Middle frontal gyrus (tissue), 1 donor: Measurements from ENCODE around the gene STARD6.
"Not testable (repeated sequence)": the region's sequence is repeated elsewhere in the genome, so short reads cannot be mapped to it uniquely, and the experiment has no call there.

Source experiments
- DNase-seq: peaks from one replicate; pipeline ENCODE4 v3.0.0-alpha.2; 2015; ENCODE audit warnings: low spot score; ENCODE audit errors: extremely low spot score

The STARD6 gene, protein sequence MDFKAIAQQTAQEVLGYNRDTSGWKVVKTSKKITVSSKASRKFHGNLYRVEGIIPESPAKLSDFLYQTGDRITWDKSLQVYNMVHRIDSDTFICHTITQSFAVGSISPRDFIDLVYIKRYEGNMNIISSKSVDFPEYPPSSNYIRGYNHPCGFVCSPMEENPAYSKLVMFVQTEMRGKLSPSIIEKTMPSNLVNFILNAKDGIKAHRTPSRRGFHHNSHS

DNA sequence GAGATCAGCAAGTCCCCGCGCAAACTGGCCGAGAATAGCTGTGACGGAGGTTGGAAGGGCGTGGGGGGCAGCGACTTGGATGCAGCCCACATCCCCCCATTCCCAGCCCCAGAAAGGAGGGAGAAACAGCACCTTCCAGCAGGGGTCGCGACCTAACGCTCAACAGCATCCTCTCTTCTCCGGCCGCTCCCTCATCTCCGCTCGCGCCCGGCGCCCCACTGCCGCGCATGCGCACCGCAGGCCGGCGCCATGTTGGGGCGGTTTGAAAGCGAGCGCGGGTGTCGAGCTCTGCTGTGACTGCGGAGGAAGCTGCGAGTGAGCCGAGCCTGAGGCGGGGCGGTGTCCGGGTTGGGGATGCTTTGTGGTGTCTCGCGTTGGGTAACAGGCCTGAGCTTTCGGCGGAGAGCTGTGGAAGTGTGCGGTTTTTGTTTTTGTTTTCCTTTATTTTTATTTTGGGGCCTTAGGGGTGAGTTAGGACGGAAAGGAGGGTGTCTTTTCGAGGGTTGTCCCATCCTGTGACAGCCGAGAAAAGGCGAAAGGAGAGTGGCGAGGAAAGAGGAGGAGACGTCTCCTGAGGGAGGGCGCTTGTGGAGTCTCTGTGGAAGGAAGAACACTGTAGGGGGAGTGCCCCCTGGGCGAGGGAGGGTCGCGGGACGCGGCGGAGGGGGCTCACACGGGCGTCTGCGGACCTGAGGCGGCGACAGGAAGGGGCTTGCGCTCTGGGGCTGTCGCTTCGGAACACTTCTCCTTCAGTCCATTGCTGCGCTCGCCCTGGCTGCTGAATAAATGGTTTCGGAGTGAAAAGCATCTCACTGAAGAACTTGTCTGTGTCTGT is at the start of gene STARD6, which contains the start of gene C18orf54:
STARD6 (minus strand) TSS at position 199 of the 835 bp plus-strand sequence. CDS start 3,285 bp downstream, outside the sequence.
C18orf54 (plus strand) TSS at position 247 of the 835 bp plus-strand sequence. CDS start 2,667 bp downstream, outside the sequence.
- peak; percentile 80 for DNase-seq

DNA sequence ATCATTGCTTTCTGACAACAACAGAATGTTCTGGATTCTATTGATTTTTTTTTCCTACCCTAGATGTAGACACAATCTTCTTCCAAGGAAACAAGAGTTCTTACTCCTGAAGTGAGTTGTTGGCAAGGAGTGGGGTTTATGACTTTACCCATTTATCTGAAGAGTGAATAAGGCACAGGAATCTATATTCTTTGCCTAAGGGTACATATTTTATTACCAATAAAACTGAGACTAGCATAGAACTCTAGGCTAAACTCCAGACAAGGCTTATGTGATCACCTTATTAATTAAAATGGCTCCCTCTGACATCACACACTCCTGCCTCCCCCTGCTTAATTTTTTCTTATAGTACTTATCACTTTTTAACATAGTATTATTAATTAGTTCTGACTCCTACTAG is 47.6 kb upstream of the STARD6 start:
- no peak for DNase-seq

DNA sequence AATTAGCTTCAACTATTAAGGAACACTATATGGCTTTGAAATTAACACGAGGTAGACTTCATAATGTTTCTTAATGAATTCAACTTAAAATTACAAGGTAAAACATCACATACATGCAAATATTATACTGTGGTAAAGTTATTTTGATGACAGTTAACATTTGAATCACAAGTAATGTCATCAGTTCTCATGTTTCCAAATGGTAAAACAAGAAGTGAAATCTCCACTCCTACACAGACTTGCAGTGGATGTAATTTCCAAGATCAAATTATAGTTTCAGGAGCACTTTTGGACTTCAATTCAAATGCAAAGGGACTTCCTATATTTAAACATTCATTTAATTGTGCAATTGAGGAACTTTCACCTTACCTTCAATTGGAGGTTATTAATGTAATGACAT is 39.1 kb upstream of the STARD6 start:
- no peak for DNase-seq

DNA sequence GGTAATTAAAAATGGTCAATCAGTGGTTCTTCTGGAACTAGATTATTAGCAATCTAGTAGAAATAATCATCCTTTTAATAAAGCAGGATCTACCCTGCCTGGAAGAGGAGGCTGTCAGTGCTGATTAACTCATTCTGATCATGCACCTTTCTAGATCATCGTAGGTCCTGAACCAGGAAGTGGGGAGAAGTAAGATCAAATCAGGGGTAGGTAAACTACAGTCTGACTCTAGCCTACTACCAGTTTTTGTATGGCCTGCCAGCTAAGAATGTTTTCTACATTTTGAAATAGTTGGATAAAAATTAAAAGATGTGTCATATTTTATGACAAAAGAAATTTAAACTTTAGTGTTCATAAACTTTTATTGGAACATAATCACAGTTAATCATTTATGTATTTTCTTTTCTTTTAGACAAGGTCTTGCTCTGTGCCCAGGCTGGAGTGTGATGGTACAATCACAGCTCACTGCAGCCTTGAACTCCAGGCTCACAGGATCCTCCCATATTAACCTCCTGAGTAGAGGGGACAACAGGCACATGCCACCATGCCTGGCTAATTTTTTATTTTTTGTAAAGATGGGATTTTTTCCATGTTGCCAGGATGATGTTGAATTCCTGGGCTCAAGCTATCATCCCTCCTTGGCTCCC is 36.1 kb upstream of the STARD6 start:
- no peak for DNase-seq

DNA sequence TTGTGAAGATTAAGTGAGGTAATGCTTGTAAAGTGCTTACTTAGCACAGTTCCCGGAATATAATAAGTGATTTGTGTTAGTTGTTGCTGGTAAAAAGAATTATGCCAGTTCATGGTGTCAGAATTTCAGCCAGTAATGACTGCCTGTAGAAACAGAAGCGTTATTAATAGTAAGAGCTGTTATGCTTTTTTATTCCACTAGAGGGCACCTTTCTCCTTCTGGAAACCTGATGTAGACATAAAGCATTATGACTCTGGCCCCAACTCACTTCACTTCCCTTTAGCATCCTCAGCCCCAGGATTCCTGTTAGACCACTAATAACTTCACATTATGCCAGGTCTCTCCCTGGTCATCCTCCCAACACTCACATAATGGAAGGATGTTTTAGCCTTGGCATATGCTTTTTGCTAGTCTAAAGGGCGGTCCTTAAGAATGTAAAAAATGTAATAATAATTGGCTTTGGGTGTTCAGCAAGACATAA is 34.9 kb upstream of the STARD6 start:
- peak; percentile 41 for DNase-seq

DNA sequence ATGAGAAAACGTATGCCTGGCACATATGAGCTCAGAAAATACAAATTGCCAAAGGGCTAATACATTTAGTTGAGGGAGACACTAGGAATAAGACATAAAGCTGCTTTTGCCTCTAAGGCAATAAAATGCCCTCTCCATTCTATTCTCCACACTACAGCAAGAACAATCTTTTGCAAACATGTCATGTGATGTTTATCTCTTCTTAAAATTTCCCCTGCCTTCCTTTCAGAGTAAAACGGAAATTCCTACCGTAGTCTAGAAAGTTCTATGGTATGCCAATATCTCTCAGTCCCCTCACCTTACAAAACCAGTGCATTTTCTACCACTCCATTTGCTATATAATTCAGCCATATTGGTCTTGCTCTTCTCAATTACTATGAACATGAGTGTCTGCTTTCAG is 33.2 kb upstream of the STARD6 start:
- no peak for DNase-seq

DNA sequence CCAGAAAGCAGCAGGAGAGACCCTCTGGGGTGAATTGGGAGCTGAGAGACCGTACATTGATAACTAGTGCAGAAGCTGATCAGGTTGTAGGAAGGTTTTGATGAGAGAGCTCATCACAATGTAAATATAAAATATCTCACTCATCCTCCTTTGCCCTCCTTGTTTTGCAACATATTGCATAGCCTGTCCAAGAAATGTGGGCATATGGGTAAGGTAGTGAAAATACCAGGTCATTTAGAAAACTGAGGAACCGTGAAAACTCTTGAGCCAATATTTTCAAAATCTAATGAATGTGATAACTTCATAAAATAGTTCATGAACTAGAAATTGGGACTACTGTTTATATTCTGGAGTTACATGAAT is 31.5 kb upstream of the STARD6 start:
- no peak for DNase-seq

DNA sequence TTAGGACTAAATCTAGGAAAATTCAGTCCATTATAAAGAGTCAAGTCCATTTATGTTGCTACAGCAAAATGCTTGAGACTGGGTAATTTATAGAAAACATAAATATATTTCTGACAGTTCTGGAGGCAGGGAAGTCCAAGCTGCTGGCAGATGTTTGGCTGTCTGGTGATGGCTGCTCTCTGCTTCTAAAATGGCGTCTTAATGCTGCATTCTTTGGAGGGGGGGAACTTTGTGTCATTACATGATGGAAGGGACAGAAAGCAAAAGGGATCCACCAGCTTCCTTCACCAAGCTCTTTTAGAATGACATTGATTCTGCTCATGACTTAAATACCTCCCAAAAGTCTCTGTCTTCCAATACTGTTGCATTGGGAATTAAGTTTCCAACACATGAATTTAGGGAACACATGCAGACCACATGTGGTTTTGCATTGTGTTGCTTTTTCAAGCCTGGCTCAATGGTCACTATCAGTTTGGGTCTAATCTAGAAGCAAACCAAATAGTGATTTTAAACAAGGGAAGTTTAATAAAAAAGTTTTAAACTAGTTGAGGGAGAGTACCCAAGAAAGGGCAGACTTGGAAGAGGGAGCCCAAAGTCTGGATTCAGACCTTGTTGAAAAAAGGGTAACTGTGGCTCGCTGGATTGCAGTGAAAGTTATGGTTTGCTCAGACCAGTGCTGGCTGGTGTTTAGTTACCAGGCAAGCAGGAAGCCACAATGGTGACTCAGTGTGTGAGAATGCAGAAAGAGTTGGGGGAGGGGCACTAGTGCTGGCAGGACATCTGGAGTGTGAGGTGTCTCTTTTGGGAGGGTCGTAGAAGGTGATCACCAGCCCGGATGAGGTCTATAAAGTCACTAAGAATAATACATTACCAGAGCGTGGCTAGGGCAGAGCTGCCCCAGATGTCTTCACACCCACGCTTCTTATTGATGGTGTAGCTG is 30.8 kb upstream of the STARD6 start:
- no peak for DNase-seq

DNA sequence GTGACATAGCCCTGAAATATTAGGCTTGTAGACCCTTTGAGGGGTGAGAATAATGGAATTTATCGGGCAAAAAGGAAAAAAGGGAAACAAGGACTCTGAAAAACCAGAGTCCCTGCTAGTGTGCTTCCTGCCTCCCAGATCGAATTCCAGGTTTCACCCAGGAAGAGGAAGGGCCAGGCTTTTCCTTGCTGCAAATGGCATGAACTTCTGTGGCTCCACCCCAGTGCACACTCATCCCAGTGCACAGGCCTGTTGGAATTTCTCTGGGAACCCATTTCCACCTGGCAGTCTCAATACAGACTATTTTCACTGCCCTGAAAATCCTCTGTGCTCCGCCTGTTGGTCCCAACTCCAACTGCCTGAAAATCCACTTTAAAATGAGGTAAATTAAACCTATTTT is 30.0 kb upstream of the STARD6 start:
- no peak for DNase-seq

DNA sequence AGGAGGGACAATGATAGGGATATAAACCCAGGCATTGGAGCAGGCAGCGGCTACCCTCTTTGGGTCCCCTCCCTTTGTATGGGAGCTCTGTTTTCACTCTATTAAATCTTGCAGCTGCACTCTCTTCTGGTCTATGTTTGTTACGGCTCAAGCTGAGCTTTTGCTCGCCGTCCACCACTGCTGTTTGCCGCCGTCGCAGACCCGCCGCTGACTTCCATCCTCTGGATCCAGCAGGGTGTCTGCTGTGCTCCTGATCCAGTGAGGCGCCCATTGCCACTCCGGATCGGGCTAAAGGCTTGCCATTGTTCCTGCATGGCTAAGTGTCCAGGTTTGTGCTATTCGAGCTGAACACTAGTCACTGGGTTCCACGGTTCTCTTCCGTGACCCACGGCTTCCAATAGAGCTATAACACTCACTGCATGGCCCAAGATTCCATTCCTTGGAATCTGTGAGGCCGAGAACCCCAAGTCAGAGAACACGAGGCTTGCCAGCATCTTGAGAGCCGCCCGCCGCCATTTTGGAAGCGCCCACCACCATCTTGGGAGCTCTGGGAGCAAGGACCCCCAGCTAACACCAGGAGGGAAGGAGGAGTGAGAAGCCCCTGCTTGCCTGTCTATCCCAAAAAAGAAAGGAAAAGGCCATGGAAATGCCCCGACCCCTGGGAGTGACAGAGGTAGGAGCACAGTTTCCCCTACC is 29.3 kb upstream of the STARD6 start:
- DNase-seq: not testable (repeated sequence)

DNA sequence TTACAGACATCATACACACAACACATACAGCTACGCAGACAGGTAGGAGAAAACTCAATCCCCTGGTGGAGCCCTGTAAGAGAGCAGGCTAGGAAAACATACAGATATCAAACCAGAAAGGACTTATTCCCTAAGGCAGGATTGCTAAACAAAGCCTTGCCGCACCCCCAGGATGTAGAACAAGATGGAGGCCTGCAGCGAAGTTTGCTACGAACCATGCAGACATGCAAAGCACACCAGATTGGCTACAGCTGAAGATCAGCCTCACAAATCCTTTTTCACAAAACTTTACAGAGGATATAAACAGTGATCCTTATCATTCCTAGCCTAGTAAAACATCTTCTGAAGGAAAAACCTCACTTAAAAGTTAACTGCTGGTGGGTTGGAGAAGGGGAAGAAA is 28.4 kb upstream of the STARD6 start:
- no peak for DNase-seq

DNA sequence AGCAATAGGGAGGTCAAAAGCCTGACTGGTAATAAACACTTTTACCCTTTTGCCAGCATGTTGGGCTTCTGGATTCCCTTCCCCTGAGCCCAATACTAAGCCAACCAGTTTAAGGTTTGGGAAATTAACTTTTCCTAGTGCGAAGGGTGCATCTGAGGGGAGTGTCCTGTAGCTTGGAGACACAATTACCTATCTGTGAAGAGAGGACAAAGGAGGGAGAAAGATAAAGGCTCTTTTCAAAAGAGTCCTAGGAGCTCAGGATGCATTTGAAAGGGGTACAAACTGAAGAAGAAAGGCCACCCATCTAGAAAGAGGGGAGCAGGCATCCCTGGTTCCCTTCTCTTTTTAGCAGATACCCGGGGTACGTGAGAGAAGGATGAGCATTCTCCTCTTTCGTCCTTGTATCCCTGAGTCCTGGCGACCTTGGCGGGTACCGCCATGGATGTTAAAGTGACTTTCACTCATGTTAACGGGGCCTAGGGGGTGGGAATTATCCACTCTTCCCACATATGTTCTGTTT is 25.1 kb upstream of the STARD6 start:
- no peak for DNase-seq

DNA sequence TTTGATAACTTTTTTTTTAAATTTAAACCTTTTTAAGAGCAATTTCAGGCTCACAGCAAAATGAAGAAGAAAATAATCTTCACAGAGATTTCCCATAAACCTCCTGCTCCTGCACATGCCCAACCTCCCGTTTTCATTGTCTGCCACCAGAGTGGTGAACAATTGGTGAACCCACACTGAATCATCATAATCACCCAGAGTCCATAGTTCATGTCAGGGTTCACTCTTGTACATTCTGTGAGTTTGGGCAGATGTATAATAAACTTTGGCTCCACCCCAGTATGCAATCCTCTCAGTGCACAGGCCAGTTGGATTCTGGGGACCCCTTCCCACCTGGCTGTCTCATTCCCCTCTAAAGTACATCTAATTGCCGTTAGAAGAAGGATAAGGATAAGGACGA is 24.4 kb upstream of the STARD6 start:
- no peak for DNase-seq

DNA sequence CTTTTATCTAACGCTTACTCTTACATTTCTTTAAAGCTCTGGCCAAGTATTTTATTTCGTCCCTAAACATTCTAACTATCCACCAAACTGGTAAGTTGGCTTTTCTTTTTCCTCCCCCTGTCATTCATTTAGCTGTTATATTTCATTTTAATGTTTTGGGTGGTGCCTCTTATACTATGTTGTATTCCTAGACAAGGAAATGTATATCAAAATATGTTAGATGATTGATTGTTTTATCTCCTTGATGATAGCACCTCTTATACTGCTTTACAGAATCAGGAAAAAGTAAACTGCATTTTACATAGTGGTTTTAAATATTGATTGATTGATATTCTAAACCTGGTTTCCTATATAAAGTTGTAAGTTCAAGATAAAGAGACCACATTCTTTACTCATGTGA is 24.0 kb upstream of the STARD6 start:
- DNase-seq: no peak

DNA sequence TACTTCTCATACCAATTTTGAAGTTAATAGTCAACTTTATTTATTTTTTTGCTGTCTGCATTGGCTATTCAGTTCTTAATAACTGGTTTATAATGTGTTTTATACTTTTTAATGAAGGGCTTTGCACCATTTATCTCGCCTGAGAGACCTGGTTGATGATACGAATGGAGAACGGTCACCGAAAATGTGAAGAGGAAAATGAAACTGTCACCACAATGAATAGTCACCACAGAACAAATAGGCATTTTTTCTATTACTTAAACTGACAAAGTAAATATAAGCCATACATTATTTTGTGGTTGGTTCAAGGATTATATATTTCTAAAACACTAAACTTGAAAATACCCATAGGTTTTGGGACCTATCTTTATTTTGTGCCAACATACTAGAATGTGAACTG is 20.4 kb upstream of the STARD6 start:
- DNase-seq: no peak

DNA sequence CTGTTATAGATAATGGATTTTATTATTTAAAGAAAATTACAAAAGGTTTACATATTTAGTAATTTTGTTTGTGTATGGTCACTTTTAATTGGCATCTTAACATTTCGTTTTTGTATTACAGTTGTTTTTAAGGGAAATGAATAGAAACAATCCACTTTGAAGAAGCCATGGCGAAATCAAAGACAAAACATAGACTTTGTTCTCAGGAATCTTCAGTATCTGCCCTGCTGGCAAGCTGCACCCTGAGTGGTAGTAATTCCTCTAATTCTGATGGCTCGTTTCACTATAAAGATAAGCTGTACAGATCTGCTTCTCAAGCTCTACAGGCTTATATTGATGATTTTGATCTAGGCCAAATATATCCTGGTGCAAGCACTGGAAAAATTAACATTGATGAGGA is 2.7 kb upstream of the STARD6 start:
- no peak for DNase-seq

DNA sequence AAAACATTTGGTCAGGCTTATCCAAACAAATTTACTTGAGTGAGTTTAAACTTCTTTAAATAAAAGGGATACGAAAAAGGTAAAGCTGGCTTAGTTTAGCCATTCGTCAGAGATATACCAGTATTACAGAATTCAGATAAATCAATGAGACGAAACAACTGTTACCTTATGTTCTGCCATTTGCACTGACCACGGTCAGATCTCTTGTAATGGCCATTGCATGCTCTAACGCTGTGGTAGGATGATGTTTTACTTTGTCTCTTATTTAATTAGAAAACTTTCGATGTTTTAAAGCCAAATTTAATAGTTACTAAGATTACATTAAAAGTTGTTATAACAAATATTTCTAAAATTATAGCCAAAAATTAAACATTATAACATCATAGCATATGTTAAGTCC is 1.6 kb upstream of the STARD6 start:
- DNase-seq: no peak

DNA sequence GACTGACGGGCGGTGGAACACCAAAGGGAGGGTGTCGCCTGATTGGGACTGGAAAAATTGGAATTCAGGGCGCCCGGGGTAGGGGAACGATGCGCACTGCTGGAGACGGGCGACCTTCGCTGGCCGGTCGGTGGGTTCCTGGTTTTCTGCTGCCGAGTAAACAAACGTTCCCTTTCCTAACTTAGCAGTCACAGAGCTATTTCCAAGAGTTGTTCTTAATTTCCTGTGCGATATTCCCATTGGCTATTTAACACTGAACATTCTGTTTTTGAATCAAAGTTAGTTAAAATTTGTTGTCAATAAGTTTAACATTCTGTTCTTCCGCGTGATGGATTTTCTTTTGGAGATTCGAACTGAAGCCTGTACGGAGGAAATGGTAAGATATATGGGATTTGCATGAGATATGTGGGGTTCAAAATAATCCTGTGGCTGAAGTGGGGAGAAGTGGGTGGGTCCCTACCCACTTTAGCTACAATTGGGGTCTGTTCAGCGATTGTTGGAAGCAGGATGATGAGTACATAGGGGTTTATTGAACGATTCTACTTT is 910 bp upstream of the STARD6 start:
- DNase-seq: no peak

DNA sequence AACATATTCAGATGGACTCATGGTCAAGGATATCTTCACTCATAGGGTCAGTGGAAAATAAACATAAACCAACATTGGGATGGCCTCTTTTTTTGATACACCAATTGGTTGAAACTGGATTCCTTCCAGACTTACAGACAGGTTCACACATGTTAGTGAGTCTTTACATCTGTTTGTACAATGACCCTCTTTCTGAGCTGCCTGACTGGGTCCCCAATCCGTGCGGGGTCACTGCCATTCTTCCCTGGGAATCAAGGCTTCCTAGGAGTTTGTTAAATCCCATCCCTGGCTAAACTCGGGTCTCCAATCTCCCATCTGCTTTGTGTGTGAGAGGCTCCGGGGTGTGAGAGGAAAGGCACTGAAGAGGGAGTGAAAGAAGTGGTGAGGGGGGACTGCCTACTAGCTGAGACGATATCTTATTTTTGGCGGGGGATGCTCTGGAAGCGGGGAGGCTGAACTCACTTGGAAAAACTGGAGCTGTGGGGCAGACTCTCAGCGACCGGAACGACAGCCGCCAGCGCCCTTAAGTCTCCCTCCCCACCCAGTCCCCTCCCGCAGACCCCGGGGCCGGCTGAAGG is 487 bp downstream of the STARD6 start:
- DNase-seq: no peak

DNA sequence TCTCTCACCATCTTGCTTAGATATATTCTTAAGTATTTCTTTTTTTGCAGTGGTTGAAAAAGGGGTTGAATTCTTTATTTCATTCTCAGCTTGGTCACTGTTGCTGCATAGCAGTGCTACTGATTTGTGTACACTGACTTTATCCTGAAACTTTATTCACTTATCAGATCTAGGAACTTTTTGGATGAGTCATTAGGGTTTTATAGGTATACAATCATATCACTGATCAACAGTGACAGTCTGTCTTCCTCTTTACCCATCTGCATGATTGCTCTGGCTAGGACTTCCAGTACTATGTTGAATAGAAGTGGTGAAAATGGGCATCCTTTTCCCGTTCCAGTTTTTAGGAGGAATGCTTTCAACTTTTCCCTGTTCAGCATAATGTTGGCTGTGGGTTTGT is 6.5 kb downstream of the STARD6 start:
- DNase-seq: no peak
